Lung (tissue), 12 donors: ENCODE results near the gene SPATS2L. TPM values are rescaled to one million over a fixed set of nuclear protein-coding genes. Genes with fewer than 3 reads are reported as not detected.

Experiments
- ATAC-seq: fragments of 200-7000 bp; cut with Tn5 transposase; one replicate; pipeline ENCODE4 v1.9.1; 2020; ENCODE audit warnings: moderate number of reproducible peaks; ENCODE audit not compliant: insufficient read depth, low FRiP score
- DNase-seq, 3 donors: peaks; one replicate each; pipeline ENCODE4 v3.0.0-alpha.2; 2013 to 2017
- H3K27ac ChIP-seq, 2 donors: one replicate each; pipeline ENCODE4 v1.5.1; 2013; ENCODE audit warnings: mild to moderate bottlenecking in 2 of 2, moderate library complexity in 2 of 2, control low read depth in 1 of 2, inconsistent platforms in 1 of 2, low read depth in 1 of 2, low read length in 1 of 2
- H3K27me3 ChIP-seq, 3 donors: one replicate each; pipeline ENCODE4 v1.5.1; 2013; ENCODE audit warnings: low read length in 2 of 3; ENCODE audit not compliant: control insufficient read depth in 3 of 3, insufficient read depth in 3 of 3
- H3K36me3 ChIP-seq, 4 donors: one replicate each; pipeline ENCODE4 v1.5.1; 2013; ENCODE audit warnings: low read length in 4 of 4, mild to moderate bottlenecking in 1 of 4, moderate library complexity in 1 of 4; ENCODE audit not compliant: control insufficient read depth in 4 of 4, insufficient read depth in 4 of 4
- H3K4me1 ChIP-seq, 5 donors: one replicate each; pipeline ENCODE4 v1.5.1; 2013; ENCODE audit warnings: low read length in 5 of 5, mild to moderate bottlenecking in 2 of 5, moderate library complexity in 1 of 5; ENCODE audit not compliant: control insufficient read depth in 5 of 5, insufficient read depth in 5 of 5
- H3K4me3 ChIP-seq: one replicate; pipeline ENCODE4 v1.5.1; 2013; ENCODE audit warnings: mild to moderate bottlenecking, control low read depth, moderate library complexity
- H3K9ac ChIP-seq, 2 donors: one replicate each; pipeline ENCODE4 v1.5.1; 2013; ENCODE audit warnings: low read length in 2 of 2, control low read depth in 1 of 2; ENCODE audit not compliant: insufficient read depth in 1 of 2
- H3K9me3 ChIP-seq, 4 donors: one replicate each; pipeline ENCODE4 v1.5.1; 2013; ENCODE audit warnings: low read length in 3 of 4, mild to moderate bottlenecking in 1 of 4, moderate library complexity in 1 of 4; ENCODE audit not compliant: control insufficient read depth in 4 of 4, insufficient read depth in 3 of 4
- WGBS, 2 donors: extraction: QIAGEN DNeasy Blood & Tissue Kit; methylation state at CpG; one replicate each; pipeline ENCODE4 v1.1.7; 2013; 5-methylcytosine and 5-hydroxymethylcytosine counted together
- polyA plus RNA-seq, 2 donors: library from polyadenylated mRNA; stranded (reverse); fragments of 200-250 nt; gene quantifications; one replicate each; pipeline ENCODE4 v1.2.1, GENCODE V29; 2013
- total RNA-seq, 2 donors: library from RNA; depleted of rRNA in 1 of 2; stranded (reverse); fragments of >200 nt in 1 of 2; gene quantifications; one replicate each; pipeline ENCODE4 v1.2.1, GENCODE V29; 2014 to 2021
- TF ChIP-seq, protein P1 (sequence below): IDR thresholded peaks from 2 replicates; pipeline ENCODE4 v1.5.1; 2012; ENCODE audit warnings: mild to moderate bottlenecking; ENCODE audit errors: control extremely low read depth, extremely low read depth
- donor health status: control.
- donor health status: control.
- donor health status: Bipolar disorder and iron deficiency.
- donor health status: healthy.
- donor health status: DM: yes; HTN: yes; CAD: no.

The SPATS2L gene
- total and polyA plus RNA-seq, 4 donors = 30.5 to 96.8 (median 57.2) TPM

DNA sequence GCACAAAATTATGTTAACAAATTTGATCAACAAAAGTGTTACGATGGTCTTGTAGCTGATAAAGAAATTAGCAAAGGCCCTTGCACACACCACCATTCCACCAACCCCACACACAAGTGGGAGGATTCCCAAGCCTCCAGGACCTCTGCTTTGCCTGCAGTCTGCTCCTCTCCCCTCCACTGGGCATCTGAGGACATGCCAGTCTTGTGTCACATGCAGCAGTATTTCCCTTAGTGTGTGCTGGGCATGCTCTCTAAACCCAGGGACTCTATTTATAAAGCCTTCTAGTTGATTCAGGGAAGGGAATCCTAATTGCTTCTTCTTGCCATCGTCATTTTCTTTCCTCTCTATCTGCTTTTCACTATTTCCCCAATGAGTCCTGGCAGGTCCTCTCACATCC lies 150.1 kb downstream of the SPATS2L start:
- Histone ChIP-seq H3K27ac (no peak overlapping the region), H3K27me3 (no peaks in the 10 kb centered on the region), H3K9me3 (no peaks in the 10 kb centered on the region), H3K4me1 (peaks cover 0 to 11% (median 0%) of the 10 kb centered on the region in 5 donors), H3K36me3 (peaks cover 0 to 8% (median 6%) of the 10 kb centered on the region in 4 donors), H3K4me3 (no peak overlapping the region), H3K9ac (no peak overlapping the region)
- TF ChIP-seq, protein P1, sequence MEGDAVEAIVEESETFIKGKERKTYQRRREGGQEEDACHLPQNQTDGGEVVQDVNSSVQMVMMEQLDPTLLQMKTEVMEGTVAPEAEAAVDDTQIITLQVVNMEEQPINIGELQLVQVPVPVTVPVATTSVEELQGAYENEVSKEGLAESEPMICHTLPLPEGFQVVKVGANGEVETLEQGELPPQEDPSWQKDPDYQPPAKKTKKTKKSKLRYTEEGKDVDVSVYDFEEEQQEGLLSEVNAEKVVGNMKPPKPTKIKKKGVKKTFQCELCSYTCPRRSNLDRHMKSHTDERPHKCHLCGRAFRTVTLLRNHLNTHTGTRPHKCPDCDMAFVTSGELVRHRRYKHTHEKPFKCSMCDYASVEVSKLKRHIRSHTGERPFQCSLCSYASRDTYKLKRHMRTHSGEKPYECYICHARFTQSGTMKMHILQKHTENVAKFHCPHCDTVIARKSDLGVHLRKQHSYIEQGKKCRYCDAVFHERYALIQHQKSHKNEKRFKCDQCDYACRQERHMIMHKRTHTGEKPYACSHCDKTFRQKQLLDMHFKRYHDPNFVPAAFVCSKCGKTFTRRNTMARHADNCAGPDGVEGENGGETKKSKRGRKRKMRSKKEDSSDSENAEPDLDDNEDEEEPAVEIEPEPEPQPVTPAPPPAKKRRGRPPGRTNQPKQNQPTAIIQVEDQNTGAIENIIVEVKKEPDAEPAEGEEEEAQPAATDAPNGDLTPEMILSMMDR = no peak
- no peak for DNase-seq
- ATAC-seq = no peak
- WGBS, 2 donors = 75 to 86% methylated on average over 2 of the region's 2 CpGs

DNA sequence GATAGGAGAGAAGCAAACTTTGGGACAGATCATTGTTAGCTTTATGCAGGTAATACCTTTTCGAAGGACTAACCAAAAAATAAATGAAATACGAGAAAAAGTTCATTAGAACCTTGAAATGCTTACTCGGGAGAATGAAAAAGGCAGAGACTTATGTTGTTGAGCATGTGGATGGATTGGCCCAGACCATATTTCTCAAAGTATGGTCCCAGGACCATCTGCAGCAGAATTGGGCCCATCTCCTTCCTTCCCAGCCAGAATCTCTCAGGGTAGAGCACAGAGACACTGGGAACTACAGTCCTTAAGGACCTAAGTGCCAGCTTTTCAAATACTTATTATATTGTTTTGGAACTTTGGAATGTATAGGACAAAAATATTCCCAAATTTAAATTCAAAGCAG lies 152.6 kb downstream of the SPATS2L start:
- DNase-seq (no peak), ATAC-seq (no peak)
- no peak overlapping the region for H3K27ac ChIP-seq
- TF ChIP-seq, protein P1 = no peak
- H3K9me3 ChIP-seq = no peaks in the 10 kb centered on the region
- peaks cover 0 to 18% (median 11%) of the 10 kb centered on the region in 4 donors for H3K36me3 ChIP-seq
- no peak overlapping the region for H3K4me3 ChIP-seq
- no peaks in the 10 kb centered on the region for H3K27me3 ChIP-seq
- H3K4me1 ChIP-seq = peaks cover 0 to 8% (median 0%) of the 10 kb centered on the region in 5 donors
- WGBS, 2 donors = 77 to 97% methylated on average over 3 of the region's 3 CpGs
- H3K9ac ChIP-seq = no peak overlapping the region

DNA sequence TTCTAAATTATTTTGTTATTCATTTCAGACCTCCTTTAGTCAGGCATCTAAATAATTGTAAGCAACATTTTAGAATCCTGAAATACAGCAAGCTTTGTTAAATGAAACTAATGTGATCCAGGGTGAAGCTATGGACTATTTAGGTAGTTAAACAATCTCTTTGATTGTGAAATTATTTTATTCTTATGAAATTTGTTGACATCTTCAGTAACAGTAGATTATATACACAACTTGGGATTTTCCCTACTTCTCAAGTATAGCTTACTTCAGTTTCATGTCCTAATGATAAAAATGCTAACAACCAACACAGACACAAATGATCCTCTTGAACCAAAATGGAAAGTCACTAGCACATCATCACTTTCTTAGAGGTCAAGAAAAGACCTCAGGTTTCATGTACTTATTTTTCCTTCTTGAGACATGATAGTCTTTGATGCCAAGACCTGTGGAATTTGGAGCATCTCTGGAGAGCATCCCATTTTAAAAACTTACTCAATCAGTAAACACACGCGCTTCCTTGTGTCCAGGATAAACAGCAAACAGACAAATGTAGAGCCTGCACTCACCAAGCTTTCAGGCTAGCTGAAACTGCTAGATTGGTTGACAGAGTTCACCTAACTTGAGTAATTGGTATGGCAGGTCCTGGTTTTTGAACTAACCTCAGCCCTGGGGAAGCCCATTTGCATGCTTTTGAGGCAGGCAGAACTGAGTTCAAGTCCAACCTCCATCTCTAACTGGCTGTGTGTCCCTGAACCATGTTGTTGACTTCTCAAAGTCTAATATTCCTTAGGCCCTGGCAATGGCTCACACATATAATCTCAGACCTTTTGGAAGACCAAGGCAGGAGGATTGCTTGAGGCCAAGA lies 155.6 kb downstream of the SPATS2L start:
- H3K9ac ChIP-seq = no peak overlapping the region
- H3K4me1 ChIP-seq = peaks cover 0 to 12% (median 2%) of the 10 kb centered on the region in 5 donors
- no peaks in the 10 kb centered on the region for H3K9me3 ChIP-seq
- 94% methylated on average over 2 of the region's 2 CpGs for WGBS, 2 donors
- TF ChIP-seq, protein P1 = no peak
- no peak overlapping the region for H3K27ac ChIP-seq
- H3K27me3 ChIP-seq = no peaks in the 10 kb centered on the region
- H3K4me3 ChIP-seq = no peak overlapping the region
- DNase-seq (no peak), ATAC-seq (no peak)
- H3K36me3 ChIP-seq = peaks cover 0 to 18% (median 10%) of the 10 kb centered on the region in 4 donors
